Activated CD8-positive, alpha-beta T cell treated with anti-CD3 and anti-CD28 coated beads for 36 hours (primary cell): ENCODE data around the gene ITSN1. TPM values are rescaled to one million over a fixed set of nuclear protein-coding genes. Genes with fewer than 3 reads are reported as not detected.

ENCODE experiments used
- ATAC-seq: fragments of 200-7000 bp; cut with Tn5 transposase; one replicate; pipeline ENCODE4 v1.10.0; 2021; ENCODE audit warnings: mild to moderate bottlenecking, moderate library complexity
- CTCF ChIA-PET: fragments of 350-600 bp; sonication (Branson Sonifier 250); formaldehyde crosslinking; loops from one replicate; lab custom pipeline; 2021; ENCODE audit warnings: antibody characterized with exemption; lab: Charles Lee
- POLR2A ChIA-PET: fragments of 350-600 bp; sonication (Branson Sonifier 250); formaldehyde crosslinking; loops from one replicate; lab custom pipeline; 2021; ENCODE audit warnings: antibody characterized with exemption; lab: Charles Lee
- DNase-seq: peaks from one replicate; pipeline ENCODE4 v3.0.0-alpha.2; 2020
- H3K27ac Mint-ChIP-seq: one replicate; pipeline ENCODE4 v1.8.0; 2021; ENCODE audit warnings: mild to moderate bottlenecking, mixed read lengths
- H3K27me3 Mint-ChIP-seq: one replicate; pipeline ENCODE4 v1.8.0; 2021; ENCODE audit warnings: mixed read lengths
- H3K36me3 Mint-ChIP-seq: one replicate; pipeline ENCODE4 v1.8.0; 2021; ENCODE audit warnings: low read depth, mixed read lengths
- H3K4me1 Mint-ChIP-seq: one replicate; pipeline ENCODE4 v1.8.0; 2021; ENCODE audit warnings: low read depth, mixed read lengths
- H3K4me3 Mint-ChIP-seq: one replicate; pipeline ENCODE4 v1.8.0; 2021; ENCODE audit warnings: mild to moderate bottlenecking, moderate library complexity, mixed read lengths
- H3K9me3 Mint-ChIP-seq: one replicate; pipeline ENCODE4 v1.8.0; 2021; ENCODE audit warnings: mixed read lengths
- CTCF ChIP-seq: fragments of 200-600 bp; IDR thresholded peaks from one replicate; pipeline ENCODE4 v1.8.0; 2022; ENCODE audit warnings: antibody characterized with exemption, mild to moderate bottlenecking
- intact Hi-C: fragments of 100-400 bp; cut with micrococcal nuclease; formaldehyde crosslinking; loops from one replicate; pipeline ENCODE4 v1.10.0; 2022
- total RNA-seq, 2 experiments: library from RNA; stranded (reverse); gene quantifications; one replicate each; pipeline ENCODE4 v1.2.3, GENCODE V29; 2021

The ITSN1 gene
- total RNA-seq, 2 experiments from 2014 or later, result 4.4 to 4.7 TPM

- no peak for TF ChIP-seq CTCF
- intact Hi-C loops, result no loop called here
- DNase-seq, result no peak
- H3K36me3 Mint-ChIP-seq, result no peaks in the 10 kb centered on the region
- no peak overlapping the region for H3K4me3 Mint-ChIP-seq
- no peaks in the 10 kb centered on the region for H3K9me3 Mint-ChIP-seq
- ChIA-PET CTCF (no interaction called here), POLR2A (no interaction called here)
- ATAC-seq, result no peak
- peaks cover under 1% of the 10 kb centered on the region for H3K27me3 Mint-ChIP-seq
- H3K27ac Mint-ChIP-seq, result no peak overlapping the region
- H3K4me1 Mint-ChIP-seq, result no peaks in the 10 kb centered on the region
These were observed 35.1 kb downstream of the ITSN1 start for GRCh38 chr21:33677450-33677849.

GRCh38 chr21:33680870-33681269, 38.6 kb downstream of the ITSN1 start:
- no peak for ATAC-seq
- no peak for TF ChIP-seq CTCF
- Mint-ChIP-seq H3K27me3 (peaks cover 3% of the 10 kb centered on the region), H3K36me3 (no peaks in the 10 kb centered on the region), H3K9me3 (no peaks in the 10 kb centered on the region), H3K4me3 (no peak overlapping the region), H3K4me1 (no peaks in the 10 kb centered on the region), H3K27ac (no peak overlapping the region)
- DNase-seq, result no peak
- ChIA-PET CTCF (no interaction called here), POLR2A (no interaction called here)
- intact Hi-C loops, result no loop called here

- ChIA-PET POLR2A (no interaction called here), CTCF (interaction anchor here (1.7 kb wide), 1 partner anchor 10 kb away, joined by 7 read pairs; no protein-coding TSS in a partner anchor)
- Mint-ChIP-seq H3K4me3 (no peak overlapping the region), H3K36me3 (no peaks in the 10 kb centered on the region), H3K27ac (no peak overlapping the region), H3K9me3 (no peaks in the 10 kb centered on the region), H3K4me1 (no peaks in the 10 kb centered on the region), H3K27me3 (peaks cover 3% of the 10 kb centered on the region)
- intact Hi-C loops, result no loop called here
- DNase-seq (no peak), ATAC-seq (no peak)
- no peak for TF ChIP-seq CTCF
These were observed 40.8 kb downstream of the ITSN1 start for GRCh38 chr21:33682992-33683627.

GRCh38 chr21:33684068-33684467, 41.8 kb downstream of the ITSN1 start:
- Mint-ChIP-seq H3K9me3 (no peaks in the 10 kb centered on the region), H3K27me3 (peaks cover 3% of the 10 kb centered on the region), H3K4me1 (no peaks in the 10 kb centered on the region), H3K36me3 (no peaks in the 10 kb centered on the region), H3K27ac (no peak overlapping the region), H3K4me3 (no peak overlapping the region)
- DNase-seq (no peak), ATAC-seq (no peak)
- ChIA-PET CTCF (interaction anchor here (1.7 kb wide), 1 partner anchor 10 kb away, joined by 7 read pairs; no protein-coding TSS in a partner anchor), POLR2A (no interaction called here)
- intact Hi-C loops, result no loop called here
- TF ChIP-seq CTCF, result no peak

- ChIA-PET POLR2A (no interaction called here), CTCF (interaction anchor here (0.8 to 1.4 kb wide), 4 partner anchors 25 to 662 kb away, joined by 3 to 4 read pairs (median 3); no protein-coding TSS in a partner anchor)
- Mint-ChIP-seq H3K36me3 (no peaks in the 10 kb centered on the region), H3K27me3 (peaks cover 3% of the 10 kb centered on the region), H3K27ac (no peak overlapping the region), H3K4me3 (no peak overlapping the region), H3K9me3 (no peaks in the 10 kb centered on the region), H3K4me1 (no peaks in the 10 kb centered on the region)
- no peak for ATAC-seq
- DNase-seq, result no peak
- no peak for TF ChIP-seq CTCF
- intact Hi-C loops, result no loop called here
These were observed 42.7 kb downstream of the ITSN1 start for GRCh38 chr21:33684923-33685560.
